ENCODE data around the gene TMEFF1. TPM values are rescaled to one million over a fixed set of nuclear protein-coding genes. Genes with fewer than 3 reads are reported as not detected.

TMEFF1 gene
- total and polyA plus RNA-seq, 10 of the 15 experiments (the other 5 are each of a cell fraction or from before 2014, with no cell fraction given) = 0.03 to 0.55 (median 0.11) TPM; not detected in 3

DNA sequence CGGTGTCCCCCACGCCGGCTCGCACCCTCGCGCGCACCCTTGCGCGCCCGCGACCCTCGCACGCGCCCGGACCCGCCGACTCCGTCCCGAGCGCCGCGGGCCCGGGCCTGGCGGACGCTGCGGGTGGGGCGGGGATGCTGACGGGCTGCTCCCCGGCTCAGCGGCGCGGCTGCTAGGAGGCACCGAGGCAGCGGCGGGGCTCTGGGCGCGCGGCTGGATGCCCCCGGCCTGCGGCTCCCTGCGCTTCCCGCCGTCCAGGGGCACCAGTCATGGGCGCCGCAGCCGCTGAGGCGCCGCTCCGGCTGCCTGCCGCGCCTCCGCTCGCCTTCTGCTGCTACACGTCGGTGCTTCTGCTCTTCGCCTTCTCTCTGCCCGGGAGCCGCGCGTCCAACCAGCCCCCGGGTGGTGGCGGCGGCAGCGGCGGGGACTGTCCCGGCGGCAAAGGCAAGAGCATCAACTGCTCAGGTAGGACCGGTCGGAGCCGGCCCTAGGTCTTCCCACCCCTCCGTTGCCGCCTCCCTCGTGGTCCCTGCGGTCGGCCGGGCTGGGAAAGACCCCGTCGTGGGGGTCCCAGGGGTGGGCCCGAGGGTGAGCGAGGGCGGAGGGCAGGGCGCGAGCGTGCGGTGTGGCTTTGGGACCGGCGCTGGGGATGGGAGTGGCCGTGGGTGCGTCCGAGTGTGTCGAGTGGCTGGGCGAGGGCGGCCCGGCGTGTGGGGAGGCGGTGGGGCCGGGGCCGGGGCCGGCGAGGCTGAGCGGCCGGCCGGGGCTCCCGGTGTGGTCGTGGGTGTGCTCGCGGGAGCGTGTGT lies 530 bp downstream of the TMEFF1 start:
- RAD21 ChIA-PET (ENCODE audit: unreplicated experiment) = no interaction called here
- Histone ChIP-seq H3K27me3 (replicated peaks in 1 of 2; ENCODE audit: control insufficient read depth in 2 of 2, insufficient read depth in 2 of 2, low read length in 1 of 2) (peaks cover 2 to 7% of the 10 kb centered on the region in 2 experiments; a peak in 3 of 4 replicates), H3K9me3 (replicated peaks; ENCODE audit: control insufficient read depth, insufficient read depth, low read length) (no peaks in the 10 kb centered on the region), H3K27ac (ENCODE audit: control insufficient read depth, insufficient read depth) (no peak overlapping the region), H3K79me2 (ENCODE audit: control insufficient read depth, insufficient read depth, low read length) (no peaks in the 10 kb centered on the region), H3K4me3 (peak overlapping the region; percentile 67), H2AFZ (ENCODE audit: control insufficient read depth, low read depth, low read length) (peak overlapping the region; percentile 55), H3K9ac (ENCODE audit: control insufficient read depth, insufficient read depth, low read length) (no peak overlapping the region), H3K4me2 (ENCODE audit: control insufficient read depth, insufficient read depth) (peak overlapping the region; percentile 84), H4K20me1 (ENCODE audit: control insufficient read depth, insufficient read depth) (no peaks in the 10 kb centered on the region), H3K4me1 (ENCODE audit: control insufficient read depth, insufficient read depth, low read length) (no peaks in the 10 kb centered on the region), H3K36me3 (ENCODE audit: control insufficient read depth in 2 of 2, insufficient read depth in 2 of 2, low read length in 1 of 2) (no peaks in the 10 kb centered on the region)
- no peak for TF ChIP-seq E2F8 (IDR thresholded peaks at IDR 0.05; ENCODE audit: low read depth, partially characterized antibody)
- peak; percentile 34; the same call in 1 of the 2 replicates for TF ChIP-seq LARP7 (IDR thresholded peaks at IDR 0.05)
- TF ChIP-seq, protein P1, sequence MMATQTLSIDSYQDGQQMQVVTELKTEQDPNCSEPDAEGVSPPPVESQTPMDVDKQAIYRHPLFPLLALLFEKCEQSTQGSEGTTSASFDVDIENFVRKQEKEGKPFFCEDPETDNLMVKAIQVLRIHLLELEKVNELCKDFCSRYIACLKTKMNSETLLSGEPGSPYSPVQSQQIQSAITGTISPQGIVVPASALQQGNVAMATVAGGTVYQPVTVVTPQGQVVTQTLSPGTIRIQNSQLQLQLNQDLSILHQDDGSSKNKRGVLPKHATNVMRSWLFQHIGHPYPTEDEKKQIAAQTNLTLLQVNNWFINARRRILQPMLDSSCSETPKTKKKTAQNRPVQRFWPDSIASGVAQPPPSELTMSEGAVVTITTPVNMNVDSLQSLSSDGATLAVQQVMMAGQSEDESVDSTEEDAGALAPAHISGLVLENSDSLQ (IDR thresholded peaks at IDR 0.05) = no peak
- TF ChIP-seq, protein P2, sequence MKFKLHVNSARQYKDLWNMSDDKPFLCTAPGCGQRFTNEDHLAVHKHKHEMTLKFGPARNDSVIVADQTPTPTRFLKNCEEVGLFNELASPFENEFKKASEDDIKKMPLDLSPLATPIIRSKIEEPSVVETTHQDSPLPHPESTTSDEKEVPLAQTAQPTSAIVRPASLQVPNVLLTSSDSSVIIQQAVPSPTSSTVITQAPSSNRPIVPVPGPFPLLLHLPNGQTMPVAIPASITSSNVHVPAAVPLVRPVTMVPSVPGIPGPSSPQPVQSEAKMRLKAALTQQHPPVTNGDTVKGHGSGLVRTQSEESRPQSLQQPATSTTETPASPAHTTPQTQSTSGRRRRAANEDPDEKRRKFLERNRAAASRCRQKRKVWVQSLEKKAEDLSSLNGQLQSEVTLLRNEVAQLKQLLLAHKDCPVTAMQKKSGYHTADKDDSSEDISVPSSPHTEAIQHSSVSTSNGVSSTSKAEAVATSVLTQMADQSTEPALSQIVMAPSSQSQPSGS (IDR thresholded peaks at IDR 0.05; ENCODE audit: low read length) = no peak
- TF ChIP-seq IKZF1 (conservative IDR thresholded peaks at IDR 0.05) = peak; percentile 64
- TF ChIP-seq EED (IDR thresholded peaks at IDR 0.05; ENCODE audit: low read depth) = no peak
- TF ChIP-seq POLR2AphosphoS5 (IDR thresholded peaks at IDR 0.05; ENCODE audit: low read length) = no peak
- TF ChIP-seq SUZ12 (IDR thresholded peaks at IDR 0.05; ENCODE audit: unreplicated experiment) = peak; percentile 28
- no peak for TF ChIP-seq ZNF217 (IDR thresholded peaks at IDR 0.05)
- no peak for TF ChIP-seq ZNF384 (IDR thresholded peaks at IDR 0.05; ENCODE audit: borderline replicate concordance, low read depth, low read length)
- 0% methylated on average over 28 of the region's 108 CpGs for WGBS (ENCODE audit: insufficient coverage, insufficient replicate concordance, low lambda C conversion rate, missing lambda C conversion rate)
- SMC1A ChIA-PET (ENCODE audit: uncharacterized antibody, unreplicated experiment) = no interaction called here
- BruUV-seq (replicated peaks) = no TSS peak
- CTCF ChIA-PET = no interaction called here
- intact Hi-C loops (cut with micrococcal nuclease; ENCODE audit: unreplicated experiment) (no loop called here), in situ Hi-C loops (cut with MboI) (no loop called here)
- DNase-seq (ENCODE audit: low read depth, low spot score) (no peak), ATAC-seq (peak; percentile 83), FAIRE-seq (no peak)
- POLR2A ChIA-PET = no interaction called here

All from GM12878 (cell line).